HCEC 1CT (cell line): ENCODE measurements around the gene ANKRD40CL.
A peak's percentile ranks its signal among the peaks of the same experiment; 100 is the strongest.

Experiments used
- DNase-seq: peaks from one replicate; pipeline ENCODE4 v3.0.0-alpha.2; 2017

Gene ANKRD40CL

DNA sequence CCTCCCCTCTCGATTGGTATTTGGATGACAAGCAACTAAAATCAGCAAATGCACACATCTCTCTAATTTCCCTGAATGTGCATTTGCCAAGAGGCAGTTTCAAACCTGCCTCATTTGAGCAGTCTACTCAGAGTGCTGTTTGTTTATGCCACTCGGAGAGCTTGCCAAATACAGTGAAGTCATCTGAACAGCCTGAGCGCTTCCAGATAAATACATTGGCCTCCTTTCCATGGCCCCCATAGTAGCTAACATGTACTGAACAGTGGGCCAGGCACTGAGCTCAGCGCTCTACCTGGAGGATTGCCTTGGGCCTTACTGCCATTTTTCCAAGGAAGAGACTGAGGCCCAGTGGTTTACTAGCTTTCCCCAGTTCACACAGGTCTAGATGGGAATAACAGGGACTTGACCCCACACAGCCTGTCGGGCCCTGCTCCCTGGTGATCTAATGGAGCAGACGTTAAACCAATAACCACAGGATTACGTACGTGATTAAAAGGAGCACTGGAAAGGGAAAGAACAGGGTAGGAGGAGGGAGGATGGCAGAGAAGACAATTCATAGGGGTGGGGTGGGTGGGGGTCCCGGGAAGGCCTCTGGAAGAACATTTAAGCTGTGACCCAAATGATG, 18.7 kb upstream of the ANKRD40CL start:
- DNase-seq: no peak

DNA sequence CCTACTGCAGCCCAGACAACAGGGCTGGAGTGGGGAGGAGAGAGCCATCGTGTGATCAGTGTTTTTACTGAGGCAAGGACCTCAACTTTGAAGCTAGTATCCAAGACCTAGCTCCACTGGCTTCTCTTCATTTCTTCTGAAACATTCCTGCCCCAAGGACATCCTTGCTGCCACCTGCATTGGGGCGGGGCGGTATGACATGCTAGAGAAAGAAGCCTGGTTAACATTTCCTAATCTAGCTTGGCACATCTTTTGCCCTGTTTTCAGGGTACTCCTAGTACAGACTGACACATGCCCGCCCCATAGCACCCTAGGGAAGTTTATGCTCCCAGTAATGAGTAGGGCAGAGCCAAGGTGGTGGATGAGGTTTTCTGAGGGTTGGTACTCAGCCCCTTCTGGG, 17.8 kb upstream of the ANKRD40CL start:
- DNase-seq: no peak

DNA sequence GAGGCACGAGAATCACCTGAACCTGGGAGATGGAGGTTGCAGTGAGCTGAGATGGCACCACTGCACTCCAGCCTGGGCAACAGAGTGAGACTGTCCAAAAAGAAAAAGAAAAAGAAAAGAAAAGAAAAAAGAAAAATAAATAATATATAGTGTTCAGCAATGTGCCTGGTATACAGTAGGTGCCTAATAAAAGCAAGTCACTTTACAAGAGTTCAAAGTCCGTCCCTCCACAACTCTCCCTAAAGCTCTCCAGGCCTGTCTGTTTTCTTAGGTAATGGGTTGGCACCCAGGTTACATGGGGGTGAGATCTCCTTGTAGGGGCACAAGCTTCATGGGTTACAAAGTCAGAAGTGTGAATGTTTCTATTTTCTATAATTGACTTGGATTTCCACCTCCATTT, 16.6 kb upstream of the ANKRD40CL start:
- DNase-seq: no peak

DNA sequence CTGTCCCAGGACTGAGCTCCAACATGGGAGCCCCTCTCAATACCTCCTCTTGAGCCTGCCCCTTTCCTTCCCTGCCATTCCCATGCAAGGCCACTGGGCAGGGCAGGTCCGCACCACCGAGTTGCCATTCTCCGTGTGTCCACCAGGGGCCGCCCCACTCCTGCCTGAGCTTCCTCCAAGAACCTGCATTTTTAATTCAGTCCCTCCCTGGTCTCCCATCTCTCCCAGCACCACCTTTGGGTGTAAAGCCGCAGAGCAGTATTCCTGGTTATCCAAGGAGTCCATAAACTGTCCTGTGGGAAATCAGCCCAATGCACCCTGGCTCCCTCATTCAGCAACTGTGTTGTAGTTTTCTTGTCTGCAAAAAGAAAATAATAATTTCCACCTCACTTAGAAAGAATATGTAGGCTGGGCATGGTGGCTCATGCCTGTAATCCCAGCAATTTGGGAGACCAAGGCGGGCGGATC, 15.9 kb upstream of the ANKRD40CL start:
- peak; percentile 72 for DNase-seq

DNA sequence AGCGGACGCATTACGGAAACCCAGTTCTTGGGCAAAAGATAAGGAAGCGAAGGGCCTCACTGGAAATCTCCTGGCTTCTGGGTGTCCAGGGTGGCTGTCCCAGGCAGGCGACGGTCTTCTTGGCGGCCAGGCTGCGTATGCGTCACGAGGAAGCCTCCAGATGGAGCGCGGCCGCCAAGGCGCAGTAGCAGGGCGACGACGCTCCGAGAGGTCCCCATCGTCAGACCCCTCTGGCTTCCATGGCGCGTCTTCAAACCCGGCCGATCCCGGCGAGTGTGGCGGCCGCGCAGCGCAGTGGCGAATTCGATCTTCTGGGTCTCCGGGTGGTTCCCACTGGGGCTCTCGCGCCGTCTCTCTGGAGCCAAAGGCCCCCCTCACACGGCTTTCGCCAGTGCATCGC, 13.8 kb upstream of the ANKRD40CL start:
- no peak for DNase-seq

DNA sequence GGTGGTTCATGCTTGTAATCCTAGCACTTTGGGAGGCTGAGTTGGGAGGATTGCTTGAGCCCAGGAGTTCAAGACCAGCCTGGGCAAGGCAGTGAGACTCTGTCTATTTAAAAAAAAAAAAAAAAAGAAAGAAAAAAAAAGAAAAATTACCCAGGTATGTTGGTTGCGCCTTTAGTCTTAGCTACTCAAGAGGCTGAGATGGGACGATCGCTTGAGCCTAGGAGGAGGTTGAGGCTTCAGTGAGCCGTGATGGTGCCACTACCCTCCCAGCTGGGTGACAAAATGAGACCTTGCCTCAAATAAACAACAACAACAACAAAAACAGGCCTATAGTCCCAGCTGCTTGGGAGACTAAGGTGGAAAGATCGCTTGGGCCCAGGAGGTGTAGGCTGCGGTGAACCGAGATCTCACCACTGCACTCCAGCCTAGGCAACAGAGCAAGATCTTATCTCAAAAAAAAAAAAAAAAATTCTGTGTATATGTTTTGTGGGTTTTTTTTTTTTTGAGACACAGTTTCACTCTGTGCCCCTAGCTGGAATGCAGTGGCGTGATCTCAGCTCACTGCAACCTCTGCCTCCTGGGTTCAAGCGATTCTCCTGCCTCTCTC, 12.5 kb upstream of the ANKRD40CL start:
- DNase-seq: no peak

DNA sequence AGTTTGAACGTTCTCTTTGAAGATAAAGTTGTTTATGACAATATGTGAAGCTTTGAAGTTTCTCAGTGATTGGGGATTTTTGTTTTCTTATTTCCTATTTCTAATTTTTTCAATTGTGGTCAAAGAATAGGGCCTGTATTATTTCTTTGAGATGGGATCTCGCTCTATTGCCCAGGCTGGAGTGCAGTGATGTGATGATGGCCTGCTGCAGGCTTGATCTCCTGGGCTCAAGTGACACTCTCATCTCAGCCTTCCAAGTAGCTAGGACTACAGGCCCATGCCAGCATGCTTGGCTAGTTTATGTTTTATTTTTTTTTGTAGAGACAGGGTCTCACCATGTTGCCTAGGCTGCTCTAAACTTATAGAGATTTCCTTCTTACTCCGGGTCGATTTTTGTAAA, 11.7 kb upstream of the ANKRD40CL start:
- no peak for DNase-seq

DNA sequence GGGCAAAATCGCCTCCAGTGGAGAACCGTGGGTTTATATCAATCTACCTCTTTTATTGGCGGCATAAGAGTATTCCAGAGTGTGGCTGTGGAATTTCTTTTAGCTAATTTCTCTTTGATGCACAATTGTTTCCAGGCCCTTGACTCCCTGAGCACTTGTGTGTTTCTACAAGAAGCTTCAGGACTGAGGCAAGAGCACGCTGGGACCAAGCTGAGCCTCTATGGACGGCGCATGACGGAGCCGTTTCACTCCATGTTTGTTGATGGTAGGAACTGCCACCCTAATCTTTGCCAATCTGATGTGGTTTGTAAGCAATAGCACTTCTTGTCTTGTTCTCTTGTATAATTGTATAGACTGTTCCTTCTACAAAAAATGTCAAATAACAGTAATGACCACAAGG, 11.2 kb upstream of the ANKRD40CL start:
- no peak for DNase-seq

DNA sequence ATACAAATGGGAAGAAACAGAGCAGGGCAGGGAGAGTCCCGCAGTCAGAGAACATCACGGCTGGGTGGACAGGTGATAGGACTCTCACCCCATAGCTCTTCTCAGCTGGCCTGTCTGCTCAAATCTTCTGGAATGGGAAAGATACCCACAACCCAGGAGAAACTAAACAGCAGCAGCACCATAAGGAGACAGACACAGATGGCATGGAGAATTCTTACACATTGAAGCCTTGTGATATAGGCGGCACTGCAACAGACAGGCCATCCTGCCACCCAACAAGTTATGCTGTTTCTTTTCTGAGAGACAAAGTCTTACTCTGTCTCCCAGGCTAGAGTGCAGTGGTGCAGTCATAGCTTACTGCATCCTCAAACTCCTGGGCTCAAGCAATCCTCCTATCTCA, 8.6 kb upstream of the ANKRD40CL start:
- no peak for DNase-seq

DNA sequence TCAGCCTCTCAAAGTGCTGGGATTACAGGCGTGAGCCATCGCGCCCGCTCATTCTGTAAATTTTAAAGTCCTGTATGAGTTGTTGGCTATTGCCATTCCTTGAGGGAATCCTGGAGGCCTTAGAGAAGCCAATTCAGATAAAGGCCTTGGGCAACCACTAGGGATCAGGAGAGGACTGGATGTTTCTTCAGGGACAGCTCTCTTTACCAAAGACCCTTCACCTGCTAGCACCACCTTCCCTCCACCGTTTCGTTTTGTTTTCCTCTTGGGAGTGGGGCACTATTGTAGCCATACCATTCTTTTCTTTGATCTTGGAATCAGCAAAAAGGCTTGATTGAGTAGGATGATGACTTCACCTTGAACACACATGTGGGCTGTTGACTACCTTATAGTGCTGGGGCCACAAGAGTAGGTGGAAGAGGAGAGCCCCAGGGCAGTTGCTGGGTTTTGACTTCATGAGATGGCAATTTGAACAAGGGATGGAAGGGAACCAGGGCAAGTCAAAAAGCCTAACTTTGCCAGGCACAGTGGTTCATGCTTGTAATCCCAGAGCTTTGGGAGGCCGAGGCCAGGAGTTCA, 7.0 kb upstream of the ANKRD40CL start:
- no peak for DNase-seq

DNA sequence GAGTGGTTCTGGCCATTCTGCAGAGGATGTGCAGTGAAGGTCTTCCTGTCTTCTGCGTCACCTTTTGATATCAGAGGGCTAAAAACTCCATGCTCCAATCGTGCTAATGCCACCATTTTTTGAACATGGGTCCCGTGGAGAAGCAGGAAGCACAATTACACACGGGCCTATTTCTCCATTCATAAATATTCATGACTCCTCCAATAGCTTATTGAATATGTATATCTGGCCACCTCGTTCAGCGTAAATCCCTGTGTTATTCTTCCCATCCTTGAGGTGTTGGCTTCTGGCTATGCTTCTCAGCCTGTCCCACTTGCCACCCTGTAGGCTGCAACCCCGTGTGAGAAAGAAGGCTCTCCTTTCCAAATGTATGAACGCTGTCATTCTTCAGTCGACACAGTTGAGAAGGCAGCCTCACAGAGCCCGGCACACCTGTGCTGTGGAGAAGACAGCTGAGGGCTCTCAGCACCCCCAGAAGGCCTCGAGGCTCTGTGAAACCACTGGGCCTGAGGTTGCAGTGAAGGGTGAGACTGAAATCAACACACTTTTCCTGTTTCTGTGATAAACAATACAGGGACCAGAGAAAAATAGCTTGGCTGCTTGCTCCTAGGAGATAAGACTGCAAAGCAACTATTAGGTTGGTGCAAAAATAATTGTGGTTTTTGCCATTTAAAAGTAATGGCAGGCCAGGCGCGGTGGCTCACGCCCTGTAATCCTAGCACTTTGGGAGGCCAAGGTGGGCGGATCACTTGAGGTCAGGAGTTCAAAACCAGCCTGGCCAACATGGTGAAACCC, 4.9 kb upstream of the ANKRD40CL start:
- DNase-seq: no peak

DNA sequence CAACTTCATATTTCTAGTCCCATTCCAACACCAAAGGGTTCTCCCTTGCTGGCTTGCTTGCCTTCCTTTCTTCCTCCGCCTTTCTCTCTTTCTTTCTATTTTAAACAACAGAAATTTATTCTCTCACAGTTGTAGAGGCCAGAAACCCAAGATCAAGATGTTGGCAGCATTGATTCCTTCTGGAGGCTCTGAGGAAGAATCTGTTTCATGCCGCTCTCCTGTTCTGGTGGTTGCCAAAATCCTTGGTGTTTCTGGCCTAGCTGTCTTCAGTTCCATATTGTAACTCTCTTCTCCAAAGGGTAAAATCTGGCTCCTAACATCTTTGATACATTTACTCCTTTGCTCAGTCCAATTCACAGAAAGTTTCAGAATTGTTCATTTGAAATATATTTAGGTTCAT, 3.0 kb upstream of the ANKRD40CL start:
- DNase-seq: no peak

DNA sequence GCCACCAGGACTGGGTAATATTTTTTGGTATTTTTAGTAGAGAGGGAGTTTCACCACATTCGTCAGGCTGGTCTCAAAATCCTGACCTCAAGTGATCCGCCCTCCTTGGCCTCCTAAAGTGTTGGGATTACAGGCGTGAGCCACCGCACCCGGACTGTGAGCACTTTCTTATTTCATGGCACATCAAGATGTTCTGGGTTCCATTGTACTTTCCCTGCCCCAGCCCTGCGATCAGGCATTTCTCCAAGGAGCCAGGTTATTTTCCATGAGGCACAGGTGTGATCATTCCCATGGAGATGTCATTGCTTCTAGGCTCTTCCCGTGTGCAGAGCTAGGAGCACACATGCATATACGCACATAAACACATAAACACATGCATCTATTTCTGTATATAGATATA, 2.6 kb upstream of the ANKRD40CL start:
- no peak for DNase-seq

DNA sequence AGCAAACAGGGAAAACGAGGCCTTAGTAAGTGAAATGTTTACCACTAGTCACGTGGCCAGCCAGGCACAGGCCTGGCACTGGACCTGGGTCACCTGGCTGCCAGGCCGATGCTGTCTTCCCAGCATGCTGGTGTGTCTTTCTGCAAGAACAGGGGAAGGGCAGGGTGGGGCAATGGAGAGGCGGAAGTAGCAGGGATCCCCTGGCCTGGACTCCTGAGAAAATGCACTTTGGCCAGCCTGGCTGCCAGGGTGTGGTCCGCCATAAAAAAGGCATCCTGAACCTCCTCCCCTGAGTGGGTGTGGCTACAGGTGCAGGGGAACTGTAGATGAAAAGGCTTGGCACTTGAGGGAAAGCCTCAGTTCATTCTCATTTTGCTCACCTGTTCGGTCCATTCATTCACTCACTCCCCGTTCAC, 1.0 kb upstream of the ANKRD40CL start:
- DNase-seq: no peak

DNA sequence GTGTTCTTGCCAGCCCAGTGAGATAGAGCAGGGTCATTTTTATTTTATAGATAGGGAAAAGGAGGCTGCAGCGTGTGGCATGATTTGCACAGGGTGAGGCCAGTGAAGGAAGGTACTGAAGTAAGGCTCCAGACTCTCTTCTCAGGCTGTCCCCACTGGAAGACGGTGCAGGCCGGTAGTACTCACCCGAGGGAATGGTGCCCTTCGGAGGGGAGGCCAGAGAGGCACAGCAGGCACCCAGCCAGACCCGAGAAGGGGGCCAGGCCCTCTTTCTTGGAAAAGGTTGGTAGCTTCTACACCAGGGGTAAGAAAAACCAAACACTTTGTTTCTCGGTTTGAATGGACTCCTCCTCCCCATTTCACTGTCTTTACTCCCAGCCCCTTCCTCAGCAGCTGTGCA, 288 bp downstream of the ANKRD40CL start:
- DNase-seq: no peak

DNA sequence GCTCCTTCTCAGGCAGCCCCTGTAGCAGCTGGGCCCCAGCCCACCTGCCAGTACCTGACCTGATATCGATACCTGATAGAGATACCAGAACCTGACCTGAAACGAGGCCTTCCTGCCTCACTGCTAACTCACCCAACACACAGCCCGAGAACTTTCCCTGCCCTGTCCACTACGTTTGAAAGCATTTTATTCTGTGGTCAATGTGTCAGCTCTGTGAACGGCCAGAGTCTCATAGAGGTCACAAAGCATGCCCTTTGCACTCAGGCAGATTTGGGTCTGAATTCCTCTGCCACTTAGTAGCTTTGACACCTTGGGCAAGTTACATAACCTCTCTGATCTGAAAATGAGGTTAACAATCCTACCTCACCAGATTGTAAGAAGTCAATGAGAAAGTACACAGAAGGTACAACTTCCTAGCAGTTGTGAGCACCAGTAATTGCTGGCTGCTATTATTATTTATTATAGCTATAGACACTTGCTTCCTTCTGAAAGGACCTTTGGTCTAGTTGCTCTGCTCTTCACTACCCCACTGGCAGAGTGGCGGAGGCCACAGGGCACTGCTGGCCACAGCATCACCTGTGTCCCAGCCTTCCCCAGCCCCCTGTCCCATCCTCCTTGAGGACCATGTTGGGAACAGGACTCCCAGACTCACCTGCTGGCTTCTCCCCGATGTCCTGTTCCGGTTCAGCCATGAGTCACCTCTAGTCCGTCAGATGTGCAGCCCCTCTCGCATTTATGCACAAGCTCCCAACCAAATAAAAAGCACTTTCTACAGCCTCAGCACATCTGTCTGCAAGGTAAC, 895 bp downstream of the ANKRD40CL start:
- peak; percentile 39 for DNase-seq

DNA sequence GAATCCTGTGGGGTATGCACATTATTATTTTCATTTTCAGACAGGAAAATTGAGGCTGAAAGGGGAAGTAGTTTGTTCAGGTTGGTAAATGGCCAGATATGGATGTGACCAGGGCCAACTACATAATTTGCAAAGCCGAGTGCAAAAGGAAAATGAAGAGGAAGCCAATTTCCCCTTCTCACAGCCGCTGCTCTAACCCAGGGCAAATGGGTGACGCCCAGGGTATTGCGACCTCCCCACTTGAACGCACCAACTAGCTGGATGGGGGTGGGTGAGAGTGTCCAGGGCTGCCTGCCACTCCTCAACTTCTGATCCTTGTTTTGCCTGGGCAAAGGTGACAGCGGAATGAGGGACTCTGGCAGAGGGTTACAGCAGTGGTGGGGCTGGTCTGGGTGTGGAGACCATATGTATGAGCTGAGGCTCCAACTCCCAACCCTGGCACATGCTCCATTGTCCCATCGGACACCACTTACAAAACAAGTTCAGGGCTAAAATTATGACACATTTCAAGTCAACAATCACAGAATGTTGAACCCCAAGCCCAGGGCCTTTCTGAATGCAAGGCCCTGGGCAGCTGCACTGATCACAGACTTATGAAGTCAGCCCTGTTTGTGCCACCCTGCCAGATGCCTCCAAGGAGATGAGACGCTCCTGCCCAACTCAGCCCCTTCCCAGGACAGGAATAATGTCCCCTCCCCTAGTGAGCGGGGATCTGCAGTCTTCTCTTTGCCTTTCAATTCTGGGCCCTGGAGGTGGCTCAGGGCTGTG, 1.7 kb downstream of the ANKRD40CL start:
- no peak for DNase-seq

DNA sequence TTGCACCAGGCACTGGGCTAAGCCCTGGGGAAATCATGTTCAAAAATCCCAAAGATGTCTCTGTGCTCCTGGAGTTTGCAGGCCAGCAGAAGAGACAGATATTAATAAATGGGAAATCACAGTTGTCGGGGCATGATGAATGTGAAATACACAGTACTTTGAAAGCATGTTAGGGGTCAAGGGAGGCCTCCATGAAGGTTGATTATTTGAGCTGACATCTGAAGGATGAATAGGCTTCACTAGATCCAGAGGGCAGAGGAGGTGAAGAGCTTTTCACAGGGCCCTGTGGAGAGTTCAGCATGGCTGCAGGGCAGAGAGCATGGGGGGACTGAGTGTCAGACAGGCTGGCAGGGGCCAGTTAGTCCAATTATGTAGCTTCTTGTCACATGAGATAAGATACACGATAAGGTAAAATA, 2.6 kb downstream of the ANKRD40CL start:
- DNase-seq: no peak

DNA sequence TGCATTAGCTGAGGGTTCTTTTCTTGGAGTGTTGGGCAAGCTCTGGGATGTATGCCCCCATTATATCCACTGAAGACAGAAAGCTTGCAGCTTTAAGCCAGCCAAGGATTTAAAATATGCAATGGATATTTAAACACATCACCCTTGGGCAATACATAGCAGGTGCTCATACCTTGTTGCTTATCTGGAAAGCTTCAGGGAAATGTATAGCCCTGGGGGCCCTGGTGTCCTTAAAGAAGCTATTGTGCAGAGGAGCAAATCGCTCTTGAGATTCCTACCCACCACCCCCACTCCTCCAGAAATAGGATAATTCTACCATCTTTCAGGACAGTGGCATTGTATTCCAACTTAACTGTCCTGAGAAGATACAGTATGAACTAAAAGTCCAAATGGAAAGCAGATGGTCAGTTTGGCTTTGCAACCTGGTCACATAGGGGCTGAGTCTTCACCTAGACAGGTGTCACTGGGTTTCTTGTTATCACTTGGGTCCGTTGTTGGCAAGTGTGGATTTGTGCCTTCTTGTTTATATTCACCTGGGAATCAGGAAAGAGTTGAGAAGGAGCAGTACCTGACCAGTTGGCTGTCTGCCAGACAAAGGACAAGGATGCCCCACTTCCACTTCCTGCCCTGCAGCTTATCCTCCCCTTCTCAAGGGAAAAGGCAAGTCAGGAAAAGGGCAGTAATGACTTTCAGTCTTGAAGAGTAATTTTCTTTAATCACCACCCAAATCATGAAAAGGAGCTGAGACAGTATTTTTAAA, 3.4 kb downstream of the ANKRD40CL start:
- no peak for DNase-seq

DNA sequence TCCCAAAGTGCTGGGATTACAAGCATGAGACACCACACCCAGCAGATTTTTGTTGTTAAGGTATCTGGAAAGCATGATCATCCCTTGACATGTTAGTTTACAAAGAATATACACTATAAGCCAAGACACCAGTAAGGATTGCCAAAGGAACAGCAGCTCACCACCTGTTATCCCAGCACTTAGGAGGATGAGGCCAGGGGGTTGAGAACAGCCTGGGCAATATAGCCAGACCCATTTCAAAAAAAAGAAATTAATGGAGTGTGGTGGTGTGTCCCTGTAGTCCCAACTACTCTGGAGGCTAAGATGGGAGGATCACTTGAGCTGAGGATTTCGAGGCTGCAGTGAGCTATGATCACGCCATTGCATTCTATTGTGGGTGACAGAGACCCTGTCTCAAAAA, 5.1 kb downstream of the ANKRD40CL start:
- DNase-seq: no peak

DNA sequence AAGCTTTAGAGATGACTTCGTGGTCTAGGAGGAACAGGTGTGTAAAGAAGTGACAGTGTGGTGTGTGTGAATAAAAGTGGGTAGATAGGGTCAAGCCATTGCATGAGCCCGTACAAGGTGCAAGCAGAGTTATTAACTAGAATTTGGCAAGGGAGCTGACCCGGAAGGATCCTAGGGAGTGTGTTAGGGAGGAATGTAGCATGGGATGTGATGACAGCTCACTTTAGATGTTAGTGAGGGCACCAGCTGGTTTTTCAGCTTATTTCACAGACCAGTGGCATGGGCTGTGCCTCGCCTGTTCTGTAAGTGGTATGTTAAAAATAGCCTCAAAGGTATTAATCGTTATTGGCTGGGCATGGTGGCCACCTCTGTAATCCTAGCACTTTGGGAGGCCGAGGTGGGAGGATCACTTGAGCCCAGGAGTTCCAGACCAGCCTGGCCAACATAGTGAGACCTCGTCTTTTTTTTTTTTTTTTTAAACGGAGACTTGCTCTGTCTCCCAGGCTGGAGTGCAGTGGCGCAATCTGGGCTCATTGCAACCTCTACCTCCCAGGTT, 8.3 kb downstream of the ANKRD40CL start:
- no peak for DNase-seq
